NCI-H1105 treated with DMSO at 0.1 percent for 48 hours (cell line): Measurements from ENCODE around the gene SP3.
A peak's percentile ranks its signal among the peaks of the same experiment; 100 is the strongest.

Experiments
- DNase-seq: peaks from one replicate; lab custom pipeline; 2025; lab: John Stamatoyannopoulos, UW

The SP3 gene

DNA sequence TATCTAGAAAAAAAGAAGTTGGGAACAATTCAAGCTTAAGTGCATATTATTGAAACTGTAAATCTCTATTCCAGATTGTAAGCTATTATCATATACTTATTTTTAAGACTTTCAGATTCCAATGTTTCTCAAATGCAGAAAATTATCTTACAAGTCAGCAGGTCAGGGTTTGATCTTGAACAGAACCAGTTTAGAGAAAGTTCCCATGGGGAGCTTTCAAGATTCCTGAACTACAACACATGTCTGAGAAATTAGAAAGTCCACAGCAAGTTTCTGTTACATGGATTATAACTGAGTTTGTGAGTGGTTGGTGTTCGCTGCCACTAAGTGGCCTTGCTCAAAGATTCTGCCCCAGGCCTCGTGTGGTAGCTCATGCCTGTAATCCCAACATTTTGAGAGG lies 31.6 kb upstream of the SP3 start:
- DNase-seq: no peak

DNA sequence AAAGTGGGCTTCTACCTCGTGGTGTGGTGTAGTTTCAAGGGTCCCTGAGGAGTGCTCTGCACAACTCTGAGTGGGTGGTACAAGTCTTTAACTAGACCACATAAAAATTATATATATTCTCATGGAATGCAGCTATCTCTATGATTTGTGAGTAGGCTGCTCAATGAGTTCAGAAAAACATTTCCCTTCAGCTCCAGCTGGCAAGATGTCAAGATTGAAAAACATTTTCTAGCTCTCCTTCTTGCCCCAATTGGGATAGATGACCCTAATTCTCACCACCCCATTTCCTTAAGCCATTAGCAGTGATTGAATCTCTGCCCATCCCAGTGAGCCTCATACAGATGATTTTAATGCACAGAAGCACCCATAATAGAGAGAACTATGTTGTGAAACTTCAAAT lies 28.3 kb upstream of the SP3 start:
- DNase-seq: no peak

DNA sequence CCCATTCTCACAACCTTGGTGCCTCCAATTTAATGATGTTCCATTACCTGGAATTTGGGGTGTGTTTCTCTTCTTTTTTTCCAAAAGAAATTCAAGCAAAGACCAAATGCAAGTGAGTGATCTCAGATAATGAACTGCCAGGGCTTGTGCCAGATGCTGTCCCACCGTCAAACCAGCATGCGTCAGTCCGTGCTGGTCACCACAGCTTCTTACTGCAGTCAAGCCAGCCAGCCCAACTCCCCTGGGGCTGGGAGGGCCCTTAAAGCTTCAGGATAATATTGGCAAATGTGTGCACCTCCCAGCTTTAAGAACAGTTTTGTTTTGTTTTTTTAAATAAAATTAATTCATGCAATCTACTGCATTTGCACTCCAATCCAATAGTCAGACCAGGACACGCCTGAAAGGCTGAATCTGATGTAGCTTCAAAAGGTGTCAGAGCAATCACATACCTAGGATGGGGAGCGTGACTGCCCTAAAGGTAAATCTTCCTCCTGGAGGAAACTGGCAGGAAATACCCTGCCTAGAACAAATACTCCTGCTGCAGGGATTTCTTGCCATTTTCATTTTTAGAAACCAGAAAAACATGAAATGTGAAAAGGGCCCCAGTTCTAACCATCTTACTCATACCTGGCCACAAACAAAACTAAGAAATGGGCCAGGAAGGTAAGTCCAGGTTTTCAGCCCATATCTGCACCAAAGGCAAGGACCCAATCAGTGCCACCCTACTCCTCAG lies 26.8 kb upstream of the SP3 start:
- no peak for DNase-seq

DNA sequence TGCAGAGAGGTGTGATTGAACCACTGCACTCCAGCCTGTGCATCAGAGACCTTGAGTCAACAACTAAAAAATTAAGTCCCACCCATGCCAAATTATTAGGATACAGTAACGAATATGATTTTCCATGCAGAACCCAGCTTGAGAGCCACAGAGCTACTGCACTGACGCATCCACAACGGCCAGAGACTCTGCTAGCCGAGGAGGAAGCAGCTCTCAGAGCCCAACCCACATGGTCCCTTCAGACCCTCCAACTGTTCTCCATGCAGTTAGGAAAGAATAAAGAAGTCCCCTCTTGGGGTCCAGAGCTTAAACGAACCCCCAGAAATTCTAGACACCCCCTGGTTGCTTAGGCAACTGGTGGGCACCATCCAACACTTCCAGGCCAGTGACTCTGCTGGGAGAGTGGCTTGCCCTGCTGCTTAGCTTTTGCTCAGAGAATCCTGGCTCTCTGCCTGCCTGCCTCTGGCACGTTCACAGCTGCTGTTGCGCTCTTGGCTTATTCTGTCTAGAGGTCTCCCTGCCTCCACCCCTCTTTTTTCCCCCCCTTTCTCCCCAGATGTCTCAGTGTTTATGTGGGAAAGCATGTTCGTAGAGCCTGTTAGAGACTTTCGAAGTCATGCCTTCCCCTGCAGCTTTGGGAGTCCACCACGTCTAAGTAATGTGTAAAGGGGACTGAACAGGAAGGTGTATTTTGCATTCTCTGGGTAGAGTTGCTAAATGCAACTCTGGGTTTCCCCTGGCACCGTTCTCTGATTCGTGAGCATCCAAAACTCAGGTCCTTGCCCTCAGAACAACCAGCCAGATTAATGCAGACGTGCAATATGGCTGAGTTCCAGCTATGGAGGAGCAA lies 26.0 kb upstream of the SP3 start:
- peak; percentile 73 for DNase-seq

DNA sequence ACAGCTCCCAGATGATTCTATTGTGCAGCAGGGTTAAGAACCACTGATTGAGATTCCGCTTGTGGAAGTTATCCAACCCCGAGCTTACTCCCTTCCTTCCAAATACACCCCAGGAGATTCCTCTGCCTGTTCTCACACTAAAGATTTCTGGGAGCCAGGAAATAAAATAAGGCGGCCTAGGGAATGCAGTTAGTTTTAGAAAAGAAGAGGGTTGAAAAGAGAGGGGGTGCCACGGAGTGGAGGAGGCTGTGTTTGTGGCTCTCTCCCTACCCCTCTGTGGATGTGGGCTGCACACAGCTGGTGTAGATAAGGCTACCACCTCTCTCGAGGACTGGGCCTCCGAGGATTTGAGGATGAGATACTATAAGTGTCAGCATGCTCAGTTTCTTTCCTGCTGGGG lies 25.1 kb upstream of the SP3 start:
- DNase-seq: no peak

DNA sequence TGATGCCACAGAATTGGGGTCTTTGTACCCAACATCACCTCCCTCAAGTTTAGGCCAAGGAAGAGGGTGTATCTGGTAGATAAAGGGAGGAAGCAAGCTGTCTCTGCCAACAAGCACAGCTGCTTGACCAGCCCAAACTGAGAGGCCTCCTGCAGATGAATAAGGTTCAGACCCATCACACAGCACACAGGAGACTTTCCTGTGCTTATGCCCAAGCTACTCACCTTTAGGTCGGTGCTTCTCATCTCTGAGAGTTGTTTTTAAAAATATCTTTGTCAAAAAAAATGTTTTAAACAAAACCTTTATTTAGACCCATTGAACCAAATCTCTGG lies 24.7 kb upstream of the SP3 start:
- DNase-seq: no peak

DNA sequence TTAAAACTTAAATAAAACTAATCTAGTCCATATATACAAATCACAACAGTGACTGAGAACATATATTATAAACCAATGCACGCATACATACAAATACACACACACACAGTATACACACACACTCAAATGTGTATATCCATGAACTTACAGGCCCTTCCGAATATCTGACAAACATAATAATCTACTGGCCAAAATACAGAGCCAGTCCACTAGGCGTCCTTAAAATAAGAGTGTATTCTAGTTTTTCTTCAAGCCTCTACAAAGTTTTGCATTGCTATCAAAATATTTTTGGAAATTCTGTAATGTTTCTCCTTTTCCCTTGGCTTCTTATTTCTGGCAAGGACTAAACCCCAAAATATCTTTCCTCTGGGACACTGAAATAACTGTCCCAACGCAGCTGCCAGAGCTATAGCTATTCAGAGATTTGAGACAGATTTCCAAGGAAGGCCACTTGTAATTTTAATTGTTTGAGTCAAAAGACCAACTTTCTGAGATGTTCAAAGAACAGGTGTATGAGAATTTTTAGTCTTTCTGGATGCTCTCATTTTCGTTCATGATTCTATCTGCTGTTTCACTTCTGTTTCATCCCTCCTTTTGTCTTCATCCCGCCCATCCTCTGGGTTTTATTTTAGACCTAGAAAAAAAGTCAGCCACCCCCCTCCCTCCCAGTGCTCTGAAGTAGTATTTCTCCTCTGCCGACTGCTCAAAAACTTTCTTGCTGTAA lies 24.1 kb upstream of the SP3 start:
- no peak for DNase-seq

DNA sequence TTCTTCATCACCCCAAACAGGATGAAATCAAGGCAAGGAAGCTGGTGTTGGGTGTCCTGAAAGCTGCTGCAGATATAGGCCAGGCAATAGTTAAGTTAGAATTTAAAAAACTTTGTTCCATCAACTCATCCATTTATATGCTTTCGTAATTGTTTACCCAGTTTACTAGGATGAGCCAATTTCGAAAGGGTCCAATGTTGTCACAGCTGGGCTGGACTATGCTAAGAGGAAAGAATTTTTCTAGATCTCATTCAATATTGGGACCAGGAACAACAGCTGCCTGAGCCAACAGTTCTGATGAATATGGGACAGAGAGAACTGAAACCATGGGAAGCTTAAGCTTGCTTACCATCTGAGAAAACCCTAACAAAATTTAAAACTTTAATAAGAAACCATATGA lies 21.6 kb upstream of the SP3 start:
- no peak for DNase-seq

DNA sequence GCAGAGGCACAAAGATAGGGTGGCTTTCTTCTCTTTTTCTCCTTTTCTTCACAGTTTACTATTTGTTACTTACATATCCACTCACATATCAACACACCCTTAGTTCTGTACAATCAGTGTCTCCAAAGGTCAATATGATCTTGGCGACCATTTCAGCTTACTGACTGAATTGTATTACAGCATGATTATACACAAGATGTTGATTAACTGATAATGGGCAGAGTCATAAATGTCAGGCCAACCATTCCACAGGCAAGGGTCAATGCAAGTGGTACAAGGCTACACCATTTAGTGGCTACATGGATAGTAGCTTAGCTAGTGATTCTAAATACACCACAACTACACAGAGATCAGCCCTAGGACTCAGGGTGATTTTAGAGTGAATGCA lies 20.4 kb upstream of the SP3 start:
- no peak for DNase-seq

DNA sequence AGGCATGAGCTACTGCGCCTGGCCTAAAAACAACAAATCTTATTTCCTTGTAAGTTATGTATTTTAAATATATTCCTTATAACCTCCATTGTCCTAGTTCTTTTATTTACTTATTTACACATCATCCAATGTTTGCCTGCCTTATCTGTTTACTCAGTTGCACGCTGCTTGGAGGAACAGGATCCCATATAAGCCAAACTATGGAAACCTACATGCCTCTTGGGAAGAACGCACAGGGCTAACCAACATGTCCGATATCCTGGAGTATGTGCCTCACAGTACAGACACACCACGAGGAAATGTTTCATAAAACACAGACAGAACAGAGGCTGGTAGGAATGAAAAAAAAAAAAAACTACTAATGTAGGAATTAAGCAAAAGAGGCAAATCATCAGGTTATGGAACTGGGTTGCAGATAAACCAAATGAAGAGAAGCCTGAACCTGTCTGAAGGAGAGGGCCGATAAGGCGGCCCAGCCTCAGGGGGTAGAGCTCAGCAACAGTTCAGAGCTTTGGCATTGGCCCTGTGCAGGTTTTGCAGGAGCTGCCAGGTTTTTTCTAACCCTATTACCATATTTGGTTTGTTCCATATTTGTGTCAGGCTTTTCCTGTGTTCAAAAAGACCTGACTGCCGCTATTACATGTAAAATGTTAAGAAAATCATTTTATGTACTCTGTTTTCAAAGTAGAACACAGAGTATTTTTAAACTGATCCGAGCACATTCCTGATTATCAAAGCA lies 19.9 kb upstream of the SP3 start:
- DNase-seq: no peak

DNA sequence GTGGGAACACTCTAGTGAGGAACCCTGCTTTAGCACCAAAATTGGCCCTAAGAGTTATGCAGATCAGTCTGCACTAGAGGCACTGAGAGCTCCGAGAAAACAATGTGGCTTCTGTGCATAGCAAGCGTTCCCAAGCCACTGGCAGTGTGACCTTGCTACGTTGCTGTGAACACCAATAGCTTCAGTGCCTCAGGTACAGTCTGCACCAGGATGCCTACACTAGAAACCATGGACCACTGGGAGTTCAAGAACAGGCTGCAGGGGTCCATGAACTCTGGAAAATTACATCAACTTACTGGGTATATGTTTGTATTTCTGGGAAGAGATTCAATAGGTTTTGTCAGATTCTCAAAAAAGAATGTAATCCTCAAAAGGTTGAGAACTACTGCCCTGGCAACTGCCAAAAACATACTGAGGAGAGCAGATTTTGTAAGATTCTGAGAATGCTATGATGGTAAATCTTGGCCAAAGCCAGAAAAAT lies 18.3 kb upstream of the SP3 start:
- DNase-seq: no peak

DNA sequence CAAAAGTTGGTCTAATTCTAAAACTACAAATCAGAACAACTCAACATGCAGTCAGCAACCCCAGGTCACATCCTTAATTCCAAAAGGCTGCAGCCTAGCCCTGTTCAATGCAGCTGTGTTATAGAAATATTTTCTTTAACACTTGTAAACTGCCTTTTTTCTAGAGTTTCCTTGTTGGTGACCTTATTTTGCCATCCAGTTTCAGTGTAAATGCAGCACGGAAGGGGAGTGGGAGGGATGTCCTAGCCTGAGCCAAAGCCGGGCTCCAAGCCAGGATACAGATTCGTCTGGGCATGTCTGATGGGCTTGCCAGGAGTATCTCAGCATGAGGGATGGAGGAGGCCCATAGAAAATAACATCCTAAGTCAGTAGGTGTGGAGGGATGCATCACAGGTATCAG lies 17.7 kb upstream of the SP3 start:
- peak; percentile 86 for DNase-seq

DNA sequence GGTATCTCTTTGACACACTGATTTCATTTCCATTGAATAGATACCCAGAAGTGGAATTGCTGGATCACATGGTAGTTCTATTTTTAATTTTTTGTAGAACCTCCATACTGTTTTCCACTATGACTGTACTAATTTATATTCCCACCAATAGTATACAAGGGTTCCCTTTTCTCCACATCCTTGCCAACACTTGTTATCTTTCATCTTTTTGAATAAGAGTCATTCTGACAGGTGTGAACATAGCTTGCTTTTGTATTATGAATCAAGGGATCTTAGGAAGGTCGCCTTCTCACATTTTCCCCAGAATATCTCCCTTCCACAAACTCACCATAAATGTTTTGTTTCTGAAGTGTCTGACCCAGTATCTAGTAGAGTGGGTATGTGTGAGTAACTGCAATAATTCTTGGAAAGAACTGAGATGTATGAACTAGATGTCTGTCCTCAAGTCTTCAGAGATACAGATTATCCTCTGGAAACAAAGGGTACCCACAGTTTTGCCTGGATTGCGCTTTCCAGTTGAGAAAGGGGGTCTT lies 17.1 kb upstream of the SP3 start:
- DNase-seq: no peak

DNA sequence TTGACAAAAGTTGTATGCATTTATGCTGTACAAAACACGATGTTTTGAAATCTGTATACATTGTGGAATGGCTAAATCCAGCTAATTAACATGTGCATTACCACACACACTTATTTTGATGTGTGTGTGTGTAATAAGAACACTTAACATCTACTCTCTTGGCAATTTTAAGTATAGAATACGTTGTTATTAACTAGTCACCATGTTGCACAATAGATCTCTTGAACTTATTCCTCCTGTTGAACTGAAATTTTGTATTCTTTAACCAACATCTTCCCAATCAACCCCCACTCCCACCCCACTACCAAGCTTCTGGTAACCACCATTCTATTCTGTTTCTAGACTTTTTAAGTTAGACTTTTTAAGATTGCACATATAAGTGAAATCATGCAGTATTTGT lies 16.3 kb upstream of the SP3 start:
- DNase-seq: no peak

DNA sequence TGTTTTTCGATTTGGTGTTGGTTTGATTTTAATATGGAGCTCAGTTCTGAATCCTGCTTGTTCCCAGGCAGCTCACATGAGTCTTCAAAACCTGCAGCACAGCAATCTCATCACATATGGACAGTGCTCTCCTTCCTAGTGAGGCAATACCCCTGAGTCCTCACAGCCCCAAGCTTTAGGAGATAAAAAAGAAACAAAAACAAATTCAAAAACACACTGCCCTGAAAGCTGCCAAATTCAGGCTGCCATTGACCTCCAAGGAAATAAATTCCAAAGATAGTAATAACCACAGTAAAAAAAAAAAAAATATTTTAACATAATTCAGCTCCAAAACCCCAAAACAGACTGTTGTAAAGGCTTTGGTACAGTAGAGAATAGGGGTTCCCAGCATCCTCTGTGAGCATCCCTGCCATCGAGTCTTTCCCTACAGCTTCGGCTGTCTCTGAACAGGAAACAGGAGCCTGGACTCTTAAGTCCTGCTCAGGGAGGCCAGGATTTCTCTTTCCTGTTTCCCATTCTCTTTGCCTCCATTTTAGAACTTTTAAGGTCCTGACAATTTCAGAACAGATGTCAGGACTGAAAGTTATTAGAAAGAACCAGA lies 14.7 kb upstream of the SP3 start:
- DNase-seq: no peak

DNA sequence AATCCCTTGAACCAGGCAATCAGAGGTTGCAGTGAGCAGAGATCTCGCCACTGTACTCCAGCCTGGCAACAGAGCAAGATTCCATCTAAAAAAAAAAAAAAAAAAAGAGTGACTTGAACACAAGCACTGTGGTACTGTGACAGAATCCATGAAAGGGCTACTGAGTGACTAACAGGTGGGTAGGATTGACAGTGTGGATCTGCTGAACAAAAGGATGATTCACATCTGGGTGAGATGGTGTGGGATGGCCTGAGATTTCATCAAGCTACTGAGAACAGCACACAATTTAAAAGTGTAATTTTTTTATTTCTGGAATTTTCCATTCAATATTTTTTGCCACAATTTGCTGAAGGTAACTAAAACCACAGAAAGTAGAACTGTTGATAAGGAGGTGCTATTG lies 13.3 kb upstream of the SP3 start:
- no peak for DNase-seq

DNA sequence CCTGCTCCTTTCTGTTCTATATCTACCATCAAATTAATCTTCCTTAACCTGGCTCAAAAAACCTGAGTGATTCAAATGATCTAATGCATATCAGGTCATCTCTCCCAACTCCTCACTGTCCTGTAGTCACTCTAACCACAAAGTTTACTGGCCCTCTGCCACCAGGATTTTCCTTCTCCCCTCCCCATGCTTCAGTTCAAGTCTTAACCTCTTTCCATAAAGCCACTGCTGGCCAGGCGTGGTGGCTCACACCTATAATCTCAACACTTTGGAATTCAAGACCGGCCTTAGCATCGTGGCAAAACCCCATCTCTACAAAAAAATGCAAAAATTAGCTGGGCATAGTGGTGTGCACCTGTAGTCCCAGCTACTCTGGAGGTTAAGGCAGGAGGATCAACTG lies 7.5 kb upstream of the SP3 start:
- no peak for DNase-seq

DNA sequence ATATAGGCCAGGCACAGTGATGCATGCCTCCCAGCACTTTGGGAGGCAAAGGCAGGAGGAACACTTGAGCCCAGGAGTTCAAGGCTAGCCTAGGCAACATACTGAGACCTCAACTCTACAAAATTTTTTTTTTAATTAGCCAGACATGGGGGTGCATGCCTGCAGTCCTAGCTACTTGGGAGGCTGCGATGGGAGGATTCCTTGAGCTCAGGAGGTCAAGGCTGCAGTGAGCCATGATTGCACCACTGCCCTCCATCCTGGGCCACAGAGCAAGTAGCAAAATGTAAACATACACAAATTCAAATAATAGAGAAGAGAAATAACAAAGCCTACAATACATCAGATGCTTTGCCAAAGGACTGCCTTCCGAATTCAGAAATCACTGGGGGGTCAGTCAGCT lies 7.0 kb upstream of the SP3 start:
- no peak for DNase-seq

DNA sequence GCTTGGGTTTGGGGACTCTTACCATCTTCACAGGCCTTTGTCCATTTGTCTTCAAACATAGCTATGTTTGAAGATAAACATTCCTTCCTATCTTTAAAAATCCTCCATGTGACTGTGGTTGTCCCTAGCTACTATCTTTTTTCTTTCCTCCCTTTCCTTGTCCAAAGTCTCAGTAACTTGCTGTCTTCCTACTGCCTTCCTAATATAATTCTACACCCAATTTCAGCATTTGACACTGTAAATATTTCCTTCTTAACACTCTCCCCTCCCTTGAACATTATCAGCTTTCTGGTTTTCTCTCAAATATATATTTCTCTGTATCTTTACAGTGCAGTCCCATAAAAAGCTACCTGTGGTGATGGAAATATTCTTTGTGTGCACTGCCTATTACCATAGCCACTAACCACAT lies 5.3 kb upstream of the SP3 start:
- DNase-seq: no peak

DNA sequence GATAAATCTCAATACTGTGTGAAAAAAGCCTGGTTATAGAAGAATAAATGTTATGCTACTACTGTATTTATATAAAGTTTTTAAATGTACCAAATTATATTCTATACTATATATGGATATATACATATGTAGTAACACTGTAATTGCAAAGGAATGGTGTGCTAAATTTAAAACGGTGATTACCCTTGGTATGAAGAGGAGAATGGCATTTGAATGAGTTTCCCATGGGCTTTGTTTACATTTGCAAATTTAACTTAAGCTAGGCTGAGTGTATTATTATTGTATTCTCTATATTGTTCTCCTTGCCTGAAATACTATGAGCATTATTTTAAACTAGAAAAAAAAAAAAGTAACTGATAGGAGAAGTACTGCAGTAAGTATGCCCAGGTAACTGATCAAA lies 4.7 kb upstream of the SP3 start:
- DNase-seq: no peak

DNA sequence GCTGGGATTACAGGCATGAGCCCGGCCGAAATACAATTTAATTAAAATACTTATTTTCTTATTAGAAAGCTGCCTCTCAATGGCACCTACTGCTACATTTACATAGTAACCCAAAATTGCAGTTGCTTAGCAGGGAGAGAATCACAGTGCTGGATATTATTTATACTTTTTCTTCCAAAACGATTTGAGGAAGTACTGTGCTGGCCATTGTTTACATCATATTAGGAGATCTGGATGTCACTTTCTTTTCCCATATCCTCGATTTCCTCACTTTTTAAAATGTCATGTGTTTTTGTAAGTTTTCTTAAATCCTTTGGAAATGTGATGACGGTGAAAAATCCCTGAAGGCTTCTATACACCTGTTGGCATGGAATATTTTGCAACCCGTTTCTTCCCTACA lies 3.4 kb upstream of the SP3 start:
- DNase-seq: no peak
